ENCODE results near the gene NOG. TPM values are rescaled to one million over a fixed set of nuclear protein-coding genes. Genes with fewer than 3 reads are reported as not detected.

NOG gene
- total and polyA plus RNA-seq, 9 of the 15 experiments (the other 6 are each of a cell fraction or from before 2014, with no cell fraction given), result not detected

GRCh38 chr17:56592487-56593085, 913 bp upstream of the NOG start (continued):
- TF ChIP-seq, protein P1, sequence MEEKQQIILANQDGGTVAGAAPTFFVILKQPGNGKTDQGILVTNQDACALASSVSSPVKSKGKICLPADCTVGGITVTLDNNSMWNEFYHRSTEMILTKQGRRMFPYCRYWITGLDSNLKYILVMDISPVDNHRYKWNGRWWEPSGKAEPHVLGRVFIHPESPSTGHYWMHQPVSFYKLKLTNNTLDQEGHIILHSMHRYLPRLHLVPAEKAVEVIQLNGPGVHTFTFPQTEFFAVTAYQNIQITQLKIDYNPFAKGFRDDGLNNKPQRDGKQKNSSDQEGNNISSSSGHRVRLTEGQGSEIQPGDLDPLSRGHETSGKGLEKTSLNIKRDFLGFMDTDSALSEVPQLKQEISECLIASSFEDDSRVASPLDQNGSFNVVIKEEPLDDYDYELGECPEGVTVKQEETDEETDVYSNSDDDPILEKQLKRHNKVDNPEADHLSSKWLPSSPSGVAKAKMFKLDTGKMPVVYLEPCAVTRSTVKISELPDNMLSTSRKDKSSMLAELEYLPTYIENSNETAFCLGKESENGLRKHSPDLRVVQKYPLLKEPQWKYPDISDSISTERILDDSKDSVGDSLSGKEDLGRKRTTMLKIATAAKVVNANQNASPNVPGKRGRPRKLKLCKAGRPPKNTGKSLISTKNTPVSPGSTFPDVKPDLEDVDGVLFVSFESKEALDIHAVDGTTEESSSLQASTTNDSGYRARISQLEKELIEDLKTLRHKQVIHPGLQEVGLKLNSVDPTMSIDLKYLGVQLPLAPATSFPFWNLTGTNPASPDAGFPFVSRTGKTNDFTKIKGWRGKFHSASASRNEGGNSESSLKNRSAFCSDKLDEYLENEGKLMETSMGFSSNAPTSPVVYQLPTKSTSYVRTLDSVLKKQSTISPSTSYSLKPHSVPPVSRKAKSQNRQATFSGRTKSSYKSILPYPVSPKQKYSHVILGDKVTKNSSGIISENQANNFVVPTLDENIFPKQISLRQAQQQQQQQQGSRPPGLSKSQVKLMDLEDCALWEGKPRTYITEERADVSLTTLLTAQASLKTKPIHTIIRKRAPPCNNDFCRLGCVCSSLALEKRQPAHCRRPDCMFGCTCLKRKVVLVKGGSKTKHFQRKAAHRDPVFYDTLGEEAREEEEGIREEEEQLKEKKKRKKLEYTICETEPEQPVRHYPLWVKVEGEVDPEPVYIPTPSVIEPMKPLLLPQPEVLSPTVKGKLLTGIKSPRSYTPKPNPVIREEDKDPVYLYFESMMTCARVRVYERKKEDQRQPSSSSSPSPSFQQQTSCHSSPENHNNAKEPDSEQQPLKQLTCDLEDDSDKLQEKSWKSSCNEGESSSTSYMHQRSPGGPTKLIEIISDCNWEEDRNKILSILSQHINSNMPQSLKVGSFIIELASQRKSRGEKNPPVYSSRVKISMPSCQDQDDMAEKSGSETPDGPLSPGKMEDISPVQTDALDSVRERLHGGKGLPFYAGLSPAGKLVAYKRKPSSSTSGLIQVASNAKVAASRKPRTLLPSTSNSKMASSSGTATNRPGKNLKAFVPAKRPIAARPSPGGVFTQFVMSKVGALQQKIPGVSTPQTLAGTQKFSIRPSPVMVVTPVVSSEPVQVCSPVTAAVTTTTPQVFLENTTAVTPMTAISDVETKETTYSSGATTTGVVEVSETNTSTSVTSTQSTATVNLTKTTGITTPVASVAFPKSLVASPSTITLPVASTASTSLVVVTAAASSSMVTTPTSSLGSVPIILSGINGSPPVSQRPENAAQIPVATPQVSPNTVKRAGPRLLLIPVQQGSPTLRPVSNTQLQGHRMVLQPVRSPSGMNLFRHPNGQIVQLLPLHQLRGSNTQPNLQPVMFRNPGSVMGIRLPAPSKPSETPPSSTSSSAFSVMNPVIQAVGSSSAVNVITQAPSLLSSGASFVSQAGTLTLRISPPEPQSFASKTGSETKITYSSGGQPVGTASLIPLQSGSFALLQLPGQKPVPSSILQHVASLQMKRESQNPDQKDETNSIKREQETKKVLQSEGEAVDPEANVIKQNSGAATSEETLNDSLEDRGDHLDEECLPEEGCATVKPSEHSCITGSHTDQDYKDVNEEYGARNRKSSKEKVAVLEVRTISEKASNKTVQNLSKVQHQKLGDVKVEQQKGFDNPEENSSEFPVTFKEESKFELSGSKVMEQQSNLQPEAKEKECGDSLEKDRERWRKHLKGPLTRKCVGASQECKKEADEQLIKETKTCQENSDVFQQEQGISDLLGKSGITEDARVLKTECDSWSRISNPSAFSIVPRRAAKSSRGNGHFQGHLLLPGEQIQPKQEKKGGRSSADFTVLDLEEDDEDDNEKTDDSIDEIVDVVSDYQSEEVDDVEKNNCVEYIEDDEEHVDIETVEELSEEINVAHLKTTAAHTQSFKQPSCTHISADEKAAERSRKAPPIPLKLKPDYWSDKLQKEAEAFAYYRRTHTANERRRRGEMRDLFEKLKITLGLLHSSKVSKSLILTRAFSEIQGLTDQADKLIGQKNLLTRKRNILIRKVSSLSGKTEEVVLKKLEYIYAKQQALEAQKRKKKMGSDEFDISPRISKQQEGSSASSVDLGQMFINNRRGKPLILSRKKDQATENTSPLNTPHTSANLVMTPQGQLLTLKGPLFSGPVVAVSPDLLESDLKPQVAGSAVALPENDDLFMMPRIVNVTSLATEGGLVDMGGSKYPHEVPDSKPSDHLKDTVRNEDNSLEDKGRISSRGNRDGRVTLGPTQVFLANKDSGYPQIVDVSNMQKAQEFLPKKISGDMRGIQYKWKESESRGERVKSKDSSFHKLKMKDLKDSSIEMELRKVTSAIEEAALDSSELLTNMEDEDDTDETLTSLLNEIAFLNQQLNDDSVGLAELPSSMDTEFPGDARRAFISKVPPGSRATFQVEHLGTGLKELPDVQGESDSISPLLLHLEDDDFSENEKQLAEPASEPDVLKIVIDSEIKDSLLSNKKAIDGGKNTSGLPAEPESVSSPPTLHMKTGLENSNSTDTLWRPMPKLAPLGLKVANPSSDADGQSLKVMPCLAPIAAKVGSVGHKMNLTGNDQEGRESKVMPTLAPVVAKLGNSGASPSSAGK (IDR thresholded peaks at IDR 0.05), result no peak
- TF ChIP-seq RAD21 (CRISPR knock-in tag; conservative IDR thresholded peaks at IDR 0.05 in 1 of 2, IDR thresholded peaks at IDR 0.05 in 1 of 2), result peak; percentile 84 to 91
- TF ChIP-seq EP400 (IDR thresholded peaks at IDR 0.05), result no peak
- no peak for TF ChIP-seq ZNF592 (IDR thresholded peaks at IDR 0.05)
- TF ChIP-seq RB1 (IDR thresholded peaks at IDR 0.05; ENCODE audit: low read depth), result peak; percentile 88
- TF ChIP-seq DEAF1 (CRISPR knock-in tag; IDR thresholded peaks at IDR 0.05), result peak; percentile 44; the same call in 1 of the 2 replicates
- TF ChIP-seq HCFC1 (IDR thresholded peaks at IDR 0.05; ENCODE audit: low read depth, low read length), result no peak
- TF ChIP-seq ZNF263 (CRISPR knock-in tag; IDR thresholded peaks at IDR 0.05; ENCODE audit: borderline replicate concordance), result no peak
- no peak for TF ChIP-seq ZFP36 (IDR thresholded peaks at IDR 0.05; ENCODE audit: low read depth, low read length, partially characterized antibody)
- peak; percentile 93 for TF ChIP-seq SMC3 (conservative IDR thresholded peaks at IDR 0.05; ENCODE audit: insufficient read depth, low read depth, low read length)

Measured in K562 (cell line).